GM23338 (cell line): Measurements from ENCODE around the gene UNC93B1. TPM values are rescaled to one million over a fixed set of nuclear protein-coding genes. Genes with fewer than 3 reads are reported as not detected.

Experiments
- ATAC-seq: fragments of 200-7000 bp; cut with Tn5 transposase; 3 replicates; pipeline ENCODE4 v1.9.1; 2020
- DNase-seq: peaks from one replicate; pipeline ENCODE4 v3.0.0-alpha.2; 2015; ENCODE audit warnings: low spot score
- H2AFZ ChIP-seq: fragments of 200-600 bp; sonication (generic); 2 replicates; pipeline ENCODE4 v1.8.0; 2016; ENCODE audit warnings: antibody characterized with exemption, mild to moderate bottlenecking, moderate library complexity
- H3F3A ChIP-seq: fragments of 200-600 bp; sonication (generic); replicated peaks from 2 replicates; pipeline ENCODE4 v1.8.0; 2017; ENCODE audit warnings: antibody characterized with exemption, mixed run types, low read depth
- H3K27ac ChIP-seq: fragments of 200-600 bp; sonication (generic); 2 replicates; pipeline ENCODE4 v1.6.1; 2016; ENCODE audit warnings: low read depth
- H3K27me3 ChIP-seq: fragments of 200-600 bp; sonication (generic); 2 replicates; pipeline ENCODE4 v1.8.0; 2016; ENCODE audit warnings: mild to moderate bottlenecking, mixed run types, moderate library complexity; ENCODE audit not compliant: insufficient read depth
- H3K36me3 ChIP-seq: fragments of 200-600 bp; sonication (generic); 2 replicates; pipeline ENCODE4 v1.8.0; 2016; ENCODE audit warnings: mild to moderate bottlenecking; ENCODE audit not compliant: insufficient read depth
- H3K4me1 ChIP-seq: fragments of 200-600 bp; sonication (generic); 2 replicates; pipeline ENCODE4 v1.8.0; 2016; ENCODE audit warnings: mild to moderate bottlenecking, moderate library complexity; ENCODE audit not compliant: insufficient read depth
- H3K4me2 ChIP-seq: fragments of 200-600 bp; sonication (generic); 2 replicates; pipeline ENCODE4 v1.7.1; 2017; ENCODE audit warnings: mixed run types
- H3K4me3 ChIP-seq: fragments of 200-600 bp; sonication (generic); 2 replicates; pipeline ENCODE4 v1.6.1; 2016; ENCODE audit warnings: mixed run types
- H3K79me2 ChIP-seq: fragments of 200-600 bp; sonication (generic); replicated peaks from 2 replicates; pipeline ENCODE4 v1.8.0; 2017; ENCODE audit warnings: mild to moderate bottlenecking; ENCODE audit not compliant: insufficient read depth
- H3K9me2 ChIP-seq: fragments of 200-600 bp; sonication (generic); 2 replicates; pipeline ENCODE4 v1.8.0; 2017; ENCODE audit not compliant: insufficient read depth
- H4K20me1 ChIP-seq: fragments of 200-600 bp; sonication (generic); replicated peaks from 2 replicates; pipeline ENCODE4 v1.8.0; 2017; ENCODE audit warnings: mild to moderate bottlenecking; ENCODE audit not compliant: insufficient read depth
- H3K27ac Mint-ChIP-seq: 2 replicates; pipeline ENCODE4 v1.8.0; 2020; ENCODE audit warnings: inconsistent platforms, mild to moderate bottlenecking, moderate library complexity, mixed read lengths
- H3K27me3 Mint-ChIP-seq: 3 replicates; pipeline ENCODE4 v1.8.0; 2022; ENCODE audit warnings: low read depth, mild to moderate bottlenecking, moderate library complexity, mixed read lengths, inconsistent platforms; ENCODE audit not compliant: insufficient read depth, poor library complexity
- H3K36me3 Mint-ChIP-seq: 3 replicates; pipeline ENCODE4 v1.8.0; 2021; ENCODE audit warnings: low read depth, mild to moderate bottlenecking, inconsistent platforms, moderate library complexity, mixed read lengths
- H3K4me1 Mint-ChIP-seq: 3 replicates; pipeline ENCODE4 v1.8.0; 2020; ENCODE audit warnings: mild to moderate bottlenecking, inconsistent platforms, mixed read lengths
- H3K4me3 Mint-ChIP-seq: 3 replicates; pipeline ENCODE4 v1.8.0; 2021; ENCODE audit warnings: moderate library complexity, mild to moderate bottlenecking, inconsistent platforms, mixed read lengths
- H3K9me3 Mint-ChIP-seq: 3 replicates; pipeline ENCODE4 v1.8.0; 2020; ENCODE audit warnings: moderate library complexity, mild to moderate bottlenecking, inconsistent platforms, mixed read lengths
- EZH2phosphoT487 ChIP-seq: fragments of 200-600 bp; sonication (generic); IDR thresholded peaks from one replicate; pipeline ENCODE4 v1.8.1; 2018; ENCODE audit warnings: antibody characterized with exemption; ENCODE audit not compliant: unreplicated experiment
- NANOG ChIP-seq: IDR thresholded peaks from 2 replicates; pipeline ENCODE4 v1.6.1; 2016; ENCODE audit warnings: antibody characterized with exemption, borderline replicate concordance
- REST ChIP-seq: IDR thresholded peaks from one replicate; pipeline ENCODE4 v1.6.1; 2018; ENCODE audit warnings: antibody characterized with exemption; ENCODE audit not compliant: unreplicated experiment
- STAT1 ChIP-seq: IDR thresholded peaks from one replicate; pipeline ENCODE4 v1.6.1; 2016; ENCODE audit warnings: antibody characterized with exemption; ENCODE audit not compliant: unreplicated experiment
- ZNF114 ChIP-seq: fragments of 250-450 bp; sonication (Bioruptor Pico); IDR thresholded peaks from 2 replicates; pipeline ENCODE4 v1.5.0; 2020; ENCODE audit warnings: mild to moderate bottlenecking, moderate library complexity
- ZNF331 ChIP-seq: fragments of 250-450 bp; sonication (Bioruptor Pico); IDR thresholded peaks from 2 replicates; pipeline ENCODE4 v1.5.0; 2020; ENCODE audit warnings: low read depth, mild to moderate bottlenecking, moderate library complexity
- polyA plus RNA-seq: library from polyadenylated mRNA; unstranded; fragments of >200 nt; fragmentation: Nextera tagmentation; extraction: Ambion mirVana; gene quantifications from 2 replicates; pipeline ENCODE4 v1.2.1, GENCODE V29; 2016
- total RNA-seq: library from RNA; depleted of rRNA; stranded (reverse); fragments of >200 nt; shearing (Covaris generic); gene quantifications from 2 replicates; pipeline ENCODE4 v1.2.3, GENCODE V29; 2014
- TF ChIP-seq, protein P1 (sequence below), 2 experiments: fragments of 200-600 bp in 1 of 2; sonication (generic) in 1 of 2; conservative IDR thresholded peaks; 2 replicates each; pipeline versions ENCODE4 v1.5.1 to v1.6.1; 2016 to 2017; ENCODE audit warnings: antibody characterized with exemption in 2 of 2, low read depth in 2 of 2, mild to moderate bottlenecking in 2 of 2, moderate library complexity in 1 of 2

UNC93B1 gene
- total and polyA plus RNA-seq, 2 experiments from 2014 or later, result 16.2 to 34.4 TPM

- peaks cover 12% of the 10 kb centered on the region for H3K4me1 ChIP-seq
- no peaks in the 10 kb centered on the region for H3K79me2 ChIP-seq
- H3K36me3 Mint-ChIP-seq, result no peaks in the 10 kb centered on the region
- H4K20me1 ChIP-seq, result no peaks in the 10 kb centered on the region
- H3K36me3 ChIP-seq, result no peaks in the 10 kb centered on the region
- H3K4me3 ChIP-seq, result no peak within 1 kb of the TSS
- ATAC-seq (peak; percentile 70), DNase-seq (peak; percentile 56)
- H3K27me3 ChIP-seq, result no peaks in the 10 kb centered on the region
- H3K9me2 ChIP-seq, result no peaks in the 10 kb centered on the region
- H3K9me3 Mint-ChIP-seq, result no peaks in the 10 kb centered on the region
- no peak within 1 kb of the TSS; the same call in 2 of the 3 replicates for H3K4me3 Mint-ChIP-seq
- no peak within 1 kb of the TSS for H3K27ac Mint-ChIP-seq
- H3K27me3 Mint-ChIP-seq, result peaks cover 7% of the 10 kb centered on the region
- peak within 1 kb of the TSS; percentile 64 for H3K4me2 ChIP-seq
- H2AFZ ChIP-seq, result peak within 1 kb of the TSS; percentile 89
- no peak within 1 kb of the TSS for H3K27ac ChIP-seq
- TF ChIP-seq REST (no peak), ZNF114 (CRISPR knock-in tag) (no peak), ZNF331 (CRISPR knock-in tag) (no peak)
- TF ChIP-seq, protein P1, sequence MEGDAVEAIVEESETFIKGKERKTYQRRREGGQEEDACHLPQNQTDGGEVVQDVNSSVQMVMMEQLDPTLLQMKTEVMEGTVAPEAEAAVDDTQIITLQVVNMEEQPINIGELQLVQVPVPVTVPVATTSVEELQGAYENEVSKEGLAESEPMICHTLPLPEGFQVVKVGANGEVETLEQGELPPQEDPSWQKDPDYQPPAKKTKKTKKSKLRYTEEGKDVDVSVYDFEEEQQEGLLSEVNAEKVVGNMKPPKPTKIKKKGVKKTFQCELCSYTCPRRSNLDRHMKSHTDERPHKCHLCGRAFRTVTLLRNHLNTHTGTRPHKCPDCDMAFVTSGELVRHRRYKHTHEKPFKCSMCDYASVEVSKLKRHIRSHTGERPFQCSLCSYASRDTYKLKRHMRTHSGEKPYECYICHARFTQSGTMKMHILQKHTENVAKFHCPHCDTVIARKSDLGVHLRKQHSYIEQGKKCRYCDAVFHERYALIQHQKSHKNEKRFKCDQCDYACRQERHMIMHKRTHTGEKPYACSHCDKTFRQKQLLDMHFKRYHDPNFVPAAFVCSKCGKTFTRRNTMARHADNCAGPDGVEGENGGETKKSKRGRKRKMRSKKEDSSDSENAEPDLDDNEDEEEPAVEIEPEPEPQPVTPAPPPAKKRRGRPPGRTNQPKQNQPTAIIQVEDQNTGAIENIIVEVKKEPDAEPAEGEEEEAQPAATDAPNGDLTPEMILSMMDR (conservative IDR thresholded peaks at IDR 0.05; ENCODE audit: low read depth in 2 of 2), result peak in 1 of 2 experiments; percentile 21; a peak in 1 of 4 replicates
- H3K4me1 Mint-ChIP-seq, result peaks cover 23% of the 10 kb centered on the region
- H3F3A ChIP-seq, result 0 out of 2 replicates have a peak, but pooled peaks cover 4% of the 10 kb centered on the region
Measured at GRCh38 chr11:68010090-68011041, 6.5 kb upstream of the UNC93B1 start, which contains the start of gene ALDH3B1. TSS of gene ALDH3B1 (plus strand) at chr11:68010327. CDS start at chr11:68015298, 4,971 bp downstream.

- peaks cover 12% of the 10 kb centered on the region for H3K4me1 ChIP-seq
- no peak overlapping the region for H3K27ac ChIP-seq
- ATAC-seq (no peak), DNase-seq (peak; percentile 35)
- H2AFZ ChIP-seq, result peak overlapping the region; percentile 89
- H3K4me3 ChIP-seq, result no peak overlapping the region
- H3K36me3 Mint-ChIP-seq, result no peaks in the 10 kb centered on the region
- no peaks in the 10 kb centered on the region for H3K9me2 ChIP-seq
- H3K4me2 ChIP-seq, result peak overlapping the region; percentile 64
- H3K27me3 ChIP-seq, result no peaks in the 10 kb centered on the region
- H3K79me2 ChIP-seq, result no peaks in the 10 kb centered on the region
- peaks cover 28% of the 10 kb centered on the region for H3K4me1 Mint-ChIP-seq
- H3K4me3 Mint-ChIP-seq, result no peak overlapping the region; the same call in 2 of the 3 replicates
- no peaks in the 10 kb centered on the region; the same call in 2 of the 3 replicates for H3K9me3 Mint-ChIP-seq
- H4K20me1 ChIP-seq, result no peaks in the 10 kb centered on the region
- no peak overlapping the region for H3K27ac Mint-ChIP-seq
- H3K36me3 ChIP-seq, result no peaks in the 10 kb centered on the region
- H3F3A ChIP-seq, result 0 out of 2 replicates have a peak, but pooled peaks cover 7% of the 10 kb centered on the region
- H3K27me3 Mint-ChIP-seq, result peaks cover 11% of the 10 kb centered on the region
- TF ChIP-seq, protein P1 (conservative IDR thresholded peaks at IDR 0.05; ENCODE audit: low read depth in 2 of 2), result peak; percentile 23 to 54; a peak in 3 of 4 replicates
- TF ChIP-seq STAT1, result no peak
- TF ChIP-seq REST, result no peak
- TF ChIP-seq EZH2phosphoT487, result no peak
- TF ChIP-seq ZNF114 (CRISPR knock-in tag), result no peak
- no peak for TF ChIP-seq NANOG
Measured at GRCh38 chr11:68009391-68010089, 5.6 kb upstream of the UNC93B1 start.
